Mesendoderm (in vitro differentiated cells): Measurements from ENCODE around the gene DNAH17.

Experiments
- DNase-seq: peaks from one replicate; pipeline ENCODE4 v3.0.0; 2013
- H2AK5ac ChIP-seq: 2 replicates; pipeline ENCODE4 v1.6.1; 2013; ENCODE audit warnings: low read length, inconsistent platforms
- H2BK120ac ChIP-seq: 2 replicates; pipeline ENCODE4 v1.6.1; 2013; ENCODE audit warnings: low read depth, mild to moderate bottlenecking, low read length, moderate library complexity, mixed read lengths
- H2BK15ac ChIP-seq: replicated peaks from 2 replicates; pipeline ENCODE4 v1.6.1; 2013; ENCODE audit warnings: low read depth, mild to moderate bottlenecking, moderate library complexity
- H2BK5ac ChIP-seq: 2 replicates; pipeline ENCODE4 v1.6.1; 2013; ENCODE audit warnings: low read length, inconsistent platforms
- H3K18ac ChIP-seq: 2 replicates; pipeline ENCODE4 v1.6.1; 2013; ENCODE audit warnings: mild to moderate bottlenecking, low read length, mixed read lengths
- H3K23ac ChIP-seq: one replicate; pipeline ENCODE4 v1.6.1; 2013; ENCODE audit warnings: low read length
- H3K27ac ChIP-seq: 2 replicates; pipeline ENCODE4 v1.5.1; 2013; ENCODE audit warnings: low read depth, mild to moderate bottlenecking, inconsistent platforms, low read length, moderate library complexity
- H3K27me3 ChIP-seq: 2 replicates; pipeline ENCODE4 v1.6.1; 2013; ENCODE audit warnings: low read length, control low read depth, mild to moderate bottlenecking, inconsistent platforms; ENCODE audit not compliant: insufficient read depth, poor library complexity
- H3K36me3 ChIP-seq: 2 replicates; pipeline ENCODE4 v1.6.1; 2013; ENCODE audit warnings: low read length, inconsistent platforms; ENCODE audit not compliant: control insufficient read depth, insufficient read depth
- H3K4ac ChIP-seq: one replicate; pipeline ENCODE4 v1.6.1; 2013; ENCODE audit warnings: low read depth, mild to moderate bottlenecking, low read length, moderate library complexity
- H3K4me1 ChIP-seq: 2 replicates; pipeline ENCODE4 v1.6.1; 2013; ENCODE audit warnings: low read depth, low read length, inconsistent platforms; ENCODE audit not compliant: control insufficient read depth
- H3K4me2 ChIP-seq: 2 replicates; pipeline ENCODE4 v1.6.1; 2013; ENCODE audit warnings: low read length
- H3K4me3 ChIP-seq: 2 replicates; pipeline ENCODE4 v1.5.1; 2013; ENCODE audit warnings: mild to moderate bottlenecking, low read length
- H3K56ac ChIP-seq: one replicate; pipeline ENCODE4 v1.6.1; 2013; ENCODE audit warnings: low read length
- H3K79me1 ChIP-seq: 2 replicates; pipeline ENCODE4 v1.6.1; 2013; ENCODE audit warnings: low read length, inconsistent platforms
- H3K79me2 ChIP-seq: 2 replicates; pipeline ENCODE4 v1.6.1; 2013; ENCODE audit warnings: mild to moderate bottlenecking, low read length; ENCODE audit not compliant: control insufficient read depth, insufficient read depth
- H3K9ac ChIP-seq: 2 replicates; pipeline ENCODE4 v1.6.1; 2013; ENCODE audit warnings: low read length, inconsistent platforms
- H4K5ac ChIP-seq: one replicate; pipeline ENCODE4 v1.6.1; 2013; ENCODE audit warnings: low read length
- H4K8ac ChIP-seq: one replicate; pipeline ENCODE4 v1.6.1; 2013; ENCODE audit warnings: low read depth, mild to moderate bottlenecking, control low read depth, low read length, moderate library complexity
- WGBS: extraction: QIAGEN DNeasy Blood & Tissue Kit; methylation state at CpG from one replicate; pipeline ENCODE4 v1.1.7; 2013; ENCODE audit warnings: low lambda C conversion rate, missing lambda C conversion rate; ENCODE audit not compliant: insufficient coverage; ENCODE audit errors: extremely low coverage; 5-methylcytosine and 5-hydroxymethylcytosine counted together

DNAH17 gene

DNA sequence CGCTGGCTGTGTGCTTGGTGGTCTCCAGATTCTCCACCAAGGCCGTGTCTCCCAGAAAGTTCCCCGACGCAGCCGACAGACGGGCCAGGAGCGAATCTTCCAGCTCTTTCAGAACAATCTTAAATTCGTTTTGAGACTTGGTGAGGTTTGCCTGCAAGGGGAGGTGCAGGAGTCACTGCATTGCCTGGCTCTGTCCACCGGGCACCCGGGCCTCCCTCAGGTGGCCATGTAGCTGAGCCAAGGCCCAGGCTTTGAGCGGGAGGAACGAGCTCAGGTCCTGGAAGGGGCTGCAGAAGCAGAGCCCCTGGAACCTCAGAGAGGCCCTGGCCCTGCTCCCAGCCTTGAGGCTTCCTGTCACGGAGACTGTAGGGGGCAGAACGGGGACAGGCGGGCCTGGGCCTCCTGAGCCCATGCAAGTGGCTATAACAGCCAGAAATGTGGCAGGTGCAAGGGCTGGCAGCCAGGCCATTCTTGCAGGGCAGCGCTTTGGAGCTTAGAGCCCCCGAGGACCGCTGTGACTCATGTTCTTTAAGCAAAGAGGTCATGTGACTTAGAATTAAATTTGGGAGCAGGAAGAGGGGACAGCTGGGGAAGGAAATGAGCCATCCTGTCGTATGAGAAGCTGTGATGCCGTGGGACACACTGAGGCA, 126.4 kb downstream of the DNAH17 start:
- no peak overlapping the region for H3K27ac ChIP-seq
- H3K27me3 ChIP-seq: no peaks in the 10 kb centered on the region
- no peak overlapping the region for H3K4me3 ChIP-seq
- no CpG with 5 or more reads among the region's 20 CpGs for WGBS
- H2BK15ac ChIP-seq: no peak overlapping the region
- DNase-seq: no peak
- H3K4ac ChIP-seq: no peak overlapping the region
- no peak overlapping the region for H3K18ac ChIP-seq
- no peak overlapping the region for H3K23ac ChIP-seq
- H2AK5ac ChIP-seq: no peak overlapping the region
- H4K5ac ChIP-seq: no peak overlapping the region
- H2BK120ac ChIP-seq: no peak overlapping the region
- no peak overlapping the region for H3K9ac ChIP-seq
- H2BK5ac ChIP-seq: no peak overlapping the region
- no peaks in the 10 kb centered on the region for H3K79me1 ChIP-seq
- no peaks in the 10 kb centered on the region for H3K79me2 ChIP-seq
- H3K4me2 ChIP-seq: no peak overlapping the region
- no peaks in the 10 kb centered on the region for H3K4me1 ChIP-seq
- H3K56ac ChIP-seq: no peak overlapping the region
- no peak overlapping the region for H4K8ac ChIP-seq
- H3K36me3 ChIP-seq: no peaks in the 10 kb centered on the region

DNA sequence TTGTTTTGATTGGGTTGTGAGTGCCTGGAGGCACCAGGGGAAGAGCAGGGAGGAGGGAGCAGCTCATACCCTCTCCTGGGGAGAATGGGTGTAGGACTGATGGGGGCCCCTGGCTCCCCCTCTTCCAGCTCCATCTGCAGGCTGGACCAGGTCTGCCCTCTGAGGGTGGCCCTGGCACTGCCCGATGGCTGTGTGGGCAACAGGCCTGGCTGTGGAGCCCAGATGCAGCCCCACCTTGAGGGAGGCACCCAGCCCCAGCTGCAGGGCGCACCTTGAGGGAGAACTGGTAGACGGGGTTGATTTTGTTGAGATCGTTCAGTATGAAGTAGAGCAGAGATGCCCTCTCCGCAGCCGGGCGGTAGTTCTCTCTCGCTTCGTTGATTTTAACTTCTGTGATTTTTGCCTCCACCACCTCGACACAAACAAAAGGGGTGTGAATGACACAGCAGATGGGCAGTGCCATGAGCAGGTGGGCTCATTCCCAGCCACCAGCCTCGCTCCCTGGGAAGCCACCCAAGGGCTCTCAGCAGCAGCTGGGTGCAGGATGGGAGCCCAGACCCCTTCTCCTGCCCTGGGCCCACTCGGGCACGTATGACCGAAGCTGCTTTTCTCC, 127.1 kb downstream of the DNAH17 start:
- no peak overlapping the region for H3K27ac ChIP-seq
- WGBS: no CpG with 5 or more reads among the region's 14 CpGs
- DNase-seq: no peak

DNA sequence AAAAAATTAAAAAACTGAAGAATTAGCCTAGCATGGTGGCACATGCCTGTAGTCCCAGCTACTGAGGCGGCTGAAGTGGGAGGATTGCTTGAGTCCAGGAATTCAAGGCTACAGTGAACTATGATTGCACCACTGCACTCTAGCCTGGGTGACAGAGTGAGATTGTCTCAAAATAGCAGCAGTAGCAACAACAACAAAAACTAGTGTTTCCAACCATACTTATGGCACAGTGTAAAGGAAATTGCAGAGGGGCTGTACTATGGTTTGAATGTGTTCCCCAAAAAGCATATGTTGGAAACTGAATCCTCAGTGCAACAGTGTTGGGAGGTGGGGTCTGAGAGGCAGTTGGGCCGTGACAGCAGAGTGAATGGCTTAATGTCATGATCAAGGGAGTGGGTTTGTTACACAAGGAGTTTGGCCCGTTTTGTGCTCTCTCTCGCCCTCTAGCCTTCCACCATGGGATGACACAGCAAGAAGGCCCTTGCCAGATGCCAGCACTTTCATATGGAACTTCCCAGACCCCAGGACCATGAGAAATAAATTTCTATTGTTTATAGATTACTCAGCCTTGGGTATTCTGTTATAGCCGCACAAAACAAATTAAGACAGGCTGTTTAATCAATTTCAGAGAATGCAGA, 128.7 kb downstream of the DNAH17 start:
- Histone ChIP-seq H3K79me2 (no peaks in the 10 kb centered on the region), H2BK15ac (no peak overlapping the region), H3K4me1 (no peaks in the 10 kb centered on the region), H3K9ac (no peak overlapping the region), H4K5ac (no peak overlapping the region), H3K27me3 (no peaks in the 10 kb centered on the region), H3K4ac (no peak overlapping the region), H2BK120ac (no peak overlapping the region), H4K8ac (no peak overlapping the region), H3K36me3 (no peaks in the 10 kb centered on the region), H3K79me1 (no peaks in the 10 kb centered on the region), H3K56ac (no peak overlapping the region), H3K4me2 (no peak overlapping the region), H2BK5ac (no peak overlapping the region), H3K18ac (no peak overlapping the region), H3K4me3 (no peak overlapping the region), H3K23ac (no peak overlapping the region), H3K27ac (no peak overlapping the region), H2AK5ac (no peak overlapping the region)
- DNase-seq: no peak
- WGBS: no CpG with 5 or more reads among the region's 5 CpGs

More for the DNA sequence above, 127.1 kb downstream of the DNAH17 start:
- H3K4ac ChIP-seq: no peak overlapping the region
- no peak overlapping the region for H3K4me2 ChIP-seq
- H2BK120ac ChIP-seq: no peak overlapping the region
- no peaks in the 10 kb centered on the region for H3K36me3 ChIP-seq
- H3K79me2 ChIP-seq: no peaks in the 10 kb centered on the region
- H3K4me3 ChIP-seq: no peak overlapping the region
- H3K4me1 ChIP-seq: no peaks in the 10 kb centered on the region
- H2AK5ac ChIP-seq: no peak overlapping the region
- no peak overlapping the region for H2BK5ac ChIP-seq
- H3K23ac ChIP-seq: no peak overlapping the region
- no peak overlapping the region for H3K18ac ChIP-seq
- no peaks in the 10 kb centered on the region for H3K27me3 ChIP-seq
- no peaks in the 10 kb centered on the region for H3K79me1 ChIP-seq
- H4K5ac ChIP-seq: no peak overlapping the region
- no peak overlapping the region for H3K9ac ChIP-seq
- H2BK15ac ChIP-seq: no peak overlapping the region
- H4K8ac ChIP-seq: no peak overlapping the region
- H3K56ac ChIP-seq: no peak overlapping the region

DNA sequence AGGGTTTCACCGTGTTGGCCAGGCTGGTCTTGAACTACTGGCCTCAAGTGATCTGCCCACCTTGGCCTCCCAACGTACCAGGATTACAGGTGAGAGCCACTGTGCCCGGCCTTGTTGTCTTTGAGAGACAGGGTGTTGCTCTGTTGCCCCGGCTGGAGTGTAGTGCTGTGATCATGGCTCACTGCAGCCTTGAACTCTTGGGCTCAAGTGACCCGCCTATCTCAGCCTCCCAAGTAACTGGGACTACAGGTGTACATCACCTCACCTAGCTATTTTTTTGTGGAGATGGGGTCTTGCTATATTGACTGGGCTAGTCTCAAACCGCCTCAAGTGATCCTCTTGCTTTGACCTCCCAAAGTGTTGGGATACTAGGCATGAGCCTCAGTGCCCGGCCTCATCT, 130.4 kb downstream of the DNAH17 start:
- no peak for DNase-seq
- no peak overlapping the region for H3K4me3 ChIP-seq
- no peak overlapping the region for H3K27ac ChIP-seq

DNA sequence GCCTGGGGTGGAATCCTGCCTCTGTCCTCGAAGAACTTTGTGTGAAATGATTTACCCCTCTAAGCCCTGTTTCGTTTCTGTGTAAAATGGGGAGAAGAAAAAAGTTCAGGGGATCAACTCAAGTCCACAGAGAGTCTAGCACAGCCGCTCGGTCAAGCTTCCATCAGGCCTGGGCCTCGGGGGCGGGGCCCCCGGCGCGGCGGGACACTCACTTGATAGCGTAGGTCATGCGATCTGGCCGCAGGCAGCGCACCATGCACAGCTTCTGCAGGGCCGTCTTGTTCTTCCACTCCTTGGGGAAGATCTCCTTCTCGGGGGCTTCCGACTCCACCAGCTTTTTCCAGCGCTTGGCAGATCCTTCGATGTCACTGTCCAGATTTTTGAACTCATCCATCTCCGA, 132.8 kb downstream of the DNAH17 start:
- H4K8ac ChIP-seq: no peak overlapping the region
- no peak overlapping the region for H2BK15ac ChIP-seq
- H3K79me1 ChIP-seq: no peaks in the 10 kb centered on the region
- H3K27me3 ChIP-seq: no peaks in the 10 kb centered on the region
- no peaks in the 10 kb centered on the region for H3K79me2 ChIP-seq
- no peak overlapping the region for H3K4ac ChIP-seq
- H3K4me3 ChIP-seq: no peak overlapping the region
- H2BK5ac ChIP-seq: no peak overlapping the region
- no peak for DNase-seq
- no peak overlapping the region for H3K9ac ChIP-seq
- no peaks in the 10 kb centered on the region for H3K36me3 ChIP-seq
- no peak overlapping the region for H4K5ac ChIP-seq
- H3K4me2 ChIP-seq: no peak overlapping the region
- H3K18ac ChIP-seq: no peak overlapping the region
- H2BK120ac ChIP-seq: no peak overlapping the region
- WGBS: no CpG with 5 or more reads among the region's 20 CpGs
- H3K27ac ChIP-seq: no peak overlapping the region
- H3K4me1 ChIP-seq: no peaks in the 10 kb centered on the region
- H3K23ac ChIP-seq: no peak overlapping the region
- no peak overlapping the region for H3K56ac ChIP-seq
- no peak overlapping the region for H2AK5ac ChIP-seq

More for the DNA sequence above, 130.4 kb downstream of the DNAH17 start:
- Histone ChIP-seq H2BK120ac (no peak overlapping the region), H3K18ac (no peak overlapping the region), H3K23ac (no peak overlapping the region), H2AK5ac (no peak overlapping the region), H2BK15ac (no peak overlapping the region), H3K4me2 (no peak overlapping the region), H2BK5ac (no peak overlapping the region), H3K4ac (no peak overlapping the region), H3K4me1 (no peaks in the 10 kb centered on the region), H3K56ac (no peak overlapping the region), H4K5ac (no peak overlapping the region), H3K9ac (no peak overlapping the region), H4K8ac (no peak overlapping the region), H3K79me1 (no peaks in the 10 kb centered on the region), H3K36me3 (no peaks in the 10 kb centered on the region), H3K27me3 (no peaks in the 10 kb centered on the region), H3K79me2 (no peaks in the 10 kb centered on the region)
- no CpG with 5 or more reads among the region's 7 CpGs for WGBS
